ENCODE results near the gene PKMYT1. TPM values are rescaled to one million over a fixed set of nuclear protein-coding genes. Genes with fewer than 3 reads are reported as not detected.

The PKMYT1 gene
- total RNA-seq, 2 experiments from 2014 or later = 144 to 145 TPM

DNA sequence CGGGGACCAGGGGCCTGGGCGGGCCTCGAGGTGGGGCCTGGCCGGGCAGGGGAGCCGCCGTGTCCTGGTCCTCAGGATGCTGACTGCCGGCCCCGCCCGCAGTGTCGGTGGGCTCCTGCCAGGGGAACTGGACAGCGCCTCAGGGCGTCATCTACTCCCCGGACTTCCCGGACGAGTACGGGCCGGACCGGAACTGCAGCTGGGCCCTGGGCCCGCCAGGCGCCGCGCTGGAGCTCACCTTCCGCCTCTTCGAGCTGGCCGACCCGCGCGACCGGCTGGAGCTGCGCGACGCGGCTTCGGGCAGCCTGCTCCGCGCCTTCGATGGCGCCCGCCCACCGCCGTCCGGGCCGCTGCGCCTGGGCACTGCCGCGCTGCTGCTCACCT lies 13.4 kb downstream of the PKMYT1 start:
- Mint-ChIP-seq H3K4me1 (peaks cover 30% of the 10 kb centered on the region), H3K27ac (no peak overlapping the region), H3K9me3 (no peaks in the 10 kb centered on the region), H3K36me3 (peaks cover 11% of the 10 kb centered on the region), H3K4me3 (no peak overlapping the region), H3K27me3 (peaks cover 57% of the 10 kb centered on the region)
- peak; percentile 34 for DNase-seq

GRCh38 chr16:2966043-2966807 lies 14.0 kb downstream of the PKMYT1 start:
- Mint-ChIP-seq H3K36me3 (peaks cover 11% of the 10 kb centered on the region), H3K4me3 (no peak overlapping the region), H3K27me3 (peaks cover 60% of the 10 kb centered on the region), H3K9me3 (no peaks in the 10 kb centered on the region), H3K27ac (no peak overlapping the region), H3K4me1 (peaks cover 30% of the 10 kb centered on the region)
- no peak for DNase-seq

- H3K9me3 Mint-ChIP-seq = no peaks in the 10 kb centered on the region
- no peak overlapping the region for H3K27ac Mint-ChIP-seq
- peaks cover 24% of the 10 kb centered on the region for H3K4me1 Mint-ChIP-seq
- peak; percentile 83 for DNase-seq
- no peak overlapping the region for H3K4me3 Mint-ChIP-seq
- H3K36me3 Mint-ChIP-seq = peaks cover 2% of the 10 kb centered on the region
- peaks cover 57% of the 10 kb centered on the region for H3K27me3 Mint-ChIP-seq
These were observed 15.5 kb downstream of the PKMYT1 start for GRCh38 chr16:2964475-2965336.

GRCh38 chr16:2963723-2964474 lies 16.3 kb downstream of the PKMYT1 start, which contains the start of gene KREMEN2:
KREMEN2 (plus strand) TSS chr16:2964275; CDS start chr16:2964521, 246 bp downstream.
- Mint-ChIP-seq H3K36me3 (peaks cover 2% of the 10 kb centered on the region), H3K4me1 (peaks cover 24% of the 10 kb centered on the region), H3K4me3 (peak within 1 kb of the TSS; percentile 73), H3K9me3 (no peaks in the 10 kb centered on the region), H3K27me3 (peaks cover 57% of the 10 kb centered on the region), H3K27ac (no peak within 1 kb of the TSS)
- peak; percentile 54 for DNase-seq

- H3K36me3 Mint-ChIP-seq = peaks cover 1% of the 10 kb centered on the region
- peak overlapping the region; percentile 73 for H3K4me3 Mint-ChIP-seq
These were observed 17.0 kb downstream of the PKMYT1 start for GRCh38 chr16:2963074-2963722.

GRCh38 chr16:2962334-2963073 lies 17.7 kb downstream of the PKMYT1 start:
- DNase-seq = no peak
- H3K27ac Mint-ChIP-seq = no peak overlapping the region

More at GRCh38 chr16:2963074-2963722, 17.0 kb downstream of the PKMYT1 start:
- H3K4me1 Mint-ChIP-seq = peaks cover 18% of the 10 kb centered on the region
- H3K9me3 Mint-ChIP-seq = no peaks in the 10 kb centered on the region
- no peak for DNase-seq
- no peak overlapping the region for H3K27ac Mint-ChIP-seq
- peaks cover 52% of the 10 kb centered on the region for H3K27me3 Mint-ChIP-seq

GRCh38 chr16:2960183-2961010 lies 19.8 kb downstream of the PKMYT1 start:
- H3K27me3 Mint-ChIP-seq = peaks cover 50% of the 10 kb centered on the region
- no peaks in the 10 kb centered on the region for H3K9me3 Mint-ChIP-seq
- peaks cover 11% of the 10 kb centered on the region for H3K4me1 Mint-ChIP-seq
- H3K27ac Mint-ChIP-seq = no peak overlapping the region
- H3K4me3 Mint-ChIP-seq = no peak overlapping the region
- no peaks in the 10 kb centered on the region for H3K36me3 Mint-ChIP-seq
- DNase-seq = no peak

More at GRCh38 chr16:2962334-2963073, 17.7 kb downstream of the PKMYT1 start:
- no peaks in the 10 kb centered on the region for H3K36me3 Mint-ChIP-seq
- H3K27me3 Mint-ChIP-seq = peaks cover 48% of the 10 kb centered on the region
- peaks cover 15% of the 10 kb centered on the region for H3K4me1 Mint-ChIP-seq
- H3K4me3 Mint-ChIP-seq = no peak overlapping the region
- no peaks in the 10 kb centered on the region for H3K9me3 Mint-ChIP-seq

- no peak overlapping the region for H3K4me3 Mint-ChIP-seq
- peaks cover 7% of the 10 kb centered on the region for H3K4me1 Mint-ChIP-seq
- peaks cover 41% of the 10 kb centered on the region for H3K27me3 Mint-ChIP-seq
- no peak overlapping the region for H3K27ac Mint-ChIP-seq
- H3K9me3 Mint-ChIP-seq = no peaks in the 10 kb centered on the region
- H3K36me3 Mint-ChIP-seq = no peaks in the 10 kb centered on the region
- no peak for DNase-seq
These were observed 21.0 kb downstream of the PKMYT1 start for GRCh38 chr16:2959206-2959605.

DNA sequence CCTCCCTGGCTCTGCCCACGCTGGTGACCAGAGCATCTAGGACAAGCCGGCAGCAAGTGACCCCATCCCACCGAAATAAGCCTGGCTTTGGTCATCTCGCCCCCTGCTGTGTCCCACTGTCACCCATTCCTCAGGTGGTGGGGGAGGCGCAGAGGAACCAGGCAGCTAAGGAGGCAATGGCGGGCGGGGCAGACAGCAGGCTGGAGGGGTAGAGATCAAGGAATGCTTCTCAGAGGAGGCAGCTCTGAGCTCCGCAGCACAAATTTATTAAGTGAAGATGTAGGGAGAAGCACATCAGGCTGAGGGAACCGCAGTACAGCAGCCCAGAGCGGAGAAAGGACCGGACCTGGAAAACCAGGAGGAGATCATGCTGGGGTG lies 23.7 kb downstream of the PKMYT1 start:
- no peak overlapping the region for H3K4me3 Mint-ChIP-seq
- DNase-seq = no peak
- no peak overlapping the region for H3K27ac Mint-ChIP-seq
- H3K9me3 Mint-ChIP-seq = no peaks in the 10 kb centered on the region
- H3K36me3 Mint-ChIP-seq = no peaks in the 10 kb centered on the region
- no peaks in the 10 kb centered on the region for H3K4me1 Mint-ChIP-seq
- H3K27me3 Mint-ChIP-seq = peaks cover 19% of the 10 kb centered on the region

- no peaks in the 10 kb centered on the region for H3K36me3 Mint-ChIP-seq
- H3K4me1 Mint-ChIP-seq = no peaks in the 10 kb centered on the region
- DNase-seq = no peak
- no peaks in the 10 kb centered on the region for H3K9me3 Mint-ChIP-seq
- no peak overlapping the region for H3K27ac Mint-ChIP-seq
- H3K27me3 Mint-ChIP-seq = peaks cover 18% of the 10 kb centered on the region
- no peak overlapping the region for H3K4me3 Mint-ChIP-seq
These were observed 24.3 kb downstream of the PKMYT1 start for GRCh38 chr16:2955779-2956578.

DNA sequence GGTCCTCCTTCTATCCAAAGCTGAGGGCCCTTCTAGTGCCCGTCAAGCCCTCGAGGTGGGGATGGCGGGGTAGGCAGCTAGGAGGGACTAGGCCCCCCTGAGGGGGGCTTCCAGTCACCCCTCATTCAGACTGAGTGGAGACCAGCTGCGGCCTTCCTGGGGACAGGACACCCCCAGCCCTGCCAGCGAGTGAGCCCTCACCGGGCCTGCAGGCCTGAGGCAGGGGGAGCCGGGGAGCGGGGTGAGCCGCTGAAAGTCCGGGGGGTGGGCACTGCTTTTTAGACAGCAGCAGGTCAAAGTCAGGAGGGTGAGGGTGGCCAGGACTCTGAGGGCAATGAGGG lies 24.8 kb downstream of the PKMYT1 start:
- Mint-ChIP-seq H3K9me3 (no peaks in the 10 kb centered on the region), H3K27ac (no peak overlapping the region), H3K27me3 (peaks cover 18% of the 10 kb centered on the region), H3K4me3 (no peak overlapping the region), H3K36me3 (no peaks in the 10 kb centered on the region), H3K4me1 (no peaks in the 10 kb centered on the region)
- DNase-seq = no peak

- H3K27me3 Mint-ChIP-seq = peaks cover 14% of the 10 kb centered on the region
- DNase-seq = no peak
- no peaks in the 10 kb centered on the region for H3K9me3 Mint-ChIP-seq
- no peaks in the 10 kb centered on the region for H3K4me1 Mint-ChIP-seq
- no peaks in the 10 kb centered on the region for H3K36me3 Mint-ChIP-seq
- no peak overlapping the region for H3K4me3 Mint-ChIP-seq
- H3K27ac Mint-ChIP-seq = no peak overlapping the region
These were observed 25.4 kb downstream of the PKMYT1 start for GRCh38 chr16:2954656-2955381.

Measured in activated naive CD8-positive, alpha-beta T cell treated with anti-CD3 and anti-CD28 coated beads for 36 hours (primary cell).